NCI-H146 (cell line): Measurements from ENCODE around the gene B3GNT8.
"Not testable (repeated sequence)": the region's sequence is repeated elsewhere in the genome, so short reads cannot be mapped to it uniquely, and the experiment has no call there.

Source experiments
- DNase-seq: peaks from one replicate; lab custom pipeline; 2025; lab: John Stamatoyannopoulos, UW

B3GNT8 gene

GRCh38 chr19:41414461-41414860 is 12.7 kb downstream of the B3GNT8 start:
- DNase-seq = no peak

- no peak for DNase-seq
Observed at GRCh38 chr19:41413947-41414346, 13.2 kb downstream of the B3GNT8 start.

- DNase-seq = no peak
Observed at GRCh38 chr19:41412953-41413352, 14.2 kb downstream of the B3GNT8 start.

- no peak for DNase-seq
Observed at GRCh38 chr19:41411968-41412265, 15.3 kb downstream of the B3GNT8 start.

GRCh38 chr19:41411100-41411967 is 15.8 kb downstream of the B3GNT8 start:
- no peak for DNase-seq

GRCh38 chr19:41410336-41411054 is 16.7 kb downstream of the B3GNT8 start:
- no peak for DNase-seq

- DNase-seq = peak; percentile 66
Observed at GRCh38 chr19:41409288-41409687, 17.9 kb downstream of the B3GNT8 start.

- DNase-seq = not testable (repeated sequence)
Observed at GRCh38 chr19:41408846-41409245, 18.3 kb downstream of the B3GNT8 start.

- no peak for DNase-seq
Observed at GRCh38 chr19:41408256-41408655, 18.9 kb downstream of the B3GNT8 start.

- DNase-seq = no peak
Observed at GRCh38 chr19:41407271-41407670, 19.9 kb downstream of the B3GNT8 start.

GRCh38 chr19:41405776-41406175 is 21.4 kb downstream of the B3GNT8 start:
- no peak for DNase-seq

GRCh38 chr19:41403181-41403970 is 23.8 kb downstream of the B3GNT8 start:
- DNase-seq = no peak

- DNase-seq = no peak
Observed at GRCh38 chr19:41402010-41402409, 25.2 kb downstream of the B3GNT8 start.

GRCh38 chr19:41401483-41401882 is 25.7 kb downstream of the B3GNT8 start:
- no peak for DNase-seq

GRCh38 chr19:41399525-41399924 is 27.6 kb downstream of the B3GNT8 start:
- no peak for DNase-seq

- DNase-seq = no peak
Observed at GRCh38 chr19:41399091-41399490, 28.1 kb downstream of the B3GNT8 start.

GRCh38 chr19:41398598-41398997 is 28.6 kb downstream of the B3GNT8 start:
- DNase-seq = no peak

- no peak for DNase-seq
Observed at GRCh38 chr19:41398050-41398418, 29.1 kb downstream of the B3GNT8 start.

GRCh38 chr19:41397086-41398049 is 29.8 kb downstream of the B3GNT8 start, which contains the start of the genes BCKDHA and EXOSC5:
Gene BCKDHA (plus strand): TSS chr19:41397818. CDS start chr19:41397828, 10 bp downstream.
Gene EXOSC5 (minus strand): TSS chr19:41397359. CDS start chr19:41397328, 31 bp downstream.
- peak; percentile 100 for DNase-seq

GRCh38 chr19:41395355-41395754 is 31.8 kb downstream of the B3GNT8 start:
- DNase-seq = no peak

- no peak for DNase-seq
Observed at GRCh38 chr19:41392775-41393174, 34.4 kb downstream of the B3GNT8 start.
